ENCODE data around the gene CHRM2.

Gene CHRM2

GRCh38 chr7:136997735-136998134 is 129.3 kb downstream of the CHRM2 start:
- Histone ChIP-seq H3K27ac (ENCODE audit: low read length) (peak overlapping the region; percentile 13), H3K27me3 (ENCODE audit: control insufficient read depth in 1 of 2, insufficient read depth in 2 of 2, low read length in 2 of 2) (no peaks in the 10 kb centered on the region), H3K9me3 (ENCODE audit: control insufficient read depth in 2 of 2, low read length in 2 of 2) (no peaks in the 10 kb centered on the region), H3K4me1 (ENCODE audit: control insufficient read depth, insufficient read depth, low read length) (peaks cover 9% of the 10 kb centered on the region), H3K4me3 (ENCODE audit: low read length in 2 of 2) (no peak overlapping the region), H3K9ac (ENCODE audit: low read length in 2 of 2) (no peak overlapping the region), H3K36me3 (ENCODE audit: control insufficient read depth in 2 of 2, insufficient read depth in 2 of 2, low read length in 2 of 2) (no peaks in the 10 kb centered on the region)

- Histone ChIP-seq H3K4me3 (ENCODE audit: low read length in 2 of 2) (no peak overlapping the region), H3K4me1 (ENCODE audit: control insufficient read depth, insufficient read depth, low read length) (peaks cover 9% of the 10 kb centered on the region), H3K36me3 (ENCODE audit: control insufficient read depth in 2 of 2, insufficient read depth in 2 of 2, low read length in 2 of 2) (no peaks in the 10 kb centered on the region), H3K9me3 (ENCODE audit: control insufficient read depth in 2 of 2, low read length in 2 of 2) (no peaks in the 10 kb centered on the region), H3K27me3 (ENCODE audit: control insufficient read depth in 1 of 2, insufficient read depth in 2 of 2, low read length in 2 of 2) (no peaks in the 10 kb centered on the region), H3K9ac (ENCODE audit: low read length in 2 of 2) (no peak overlapping the region), H3K27ac (ENCODE audit: low read length) (no peak overlapping the region)
Measured at GRCh38 chr7:136998495-136998894, 130.0 kb downstream of the CHRM2 start.

GRCh38 chr7:137000621-137001020 is 132.2 kb downstream of the CHRM2 start:
- Histone ChIP-seq H3K4me3 (ENCODE audit: low read length in 2 of 2) (no peak overlapping the region), H3K36me3 (ENCODE audit: control insufficient read depth in 2 of 2, insufficient read depth in 2 of 2, low read length in 2 of 2) (no peaks in the 10 kb centered on the region), H3K27me3 (ENCODE audit: control insufficient read depth in 1 of 2, insufficient read depth in 2 of 2, low read length in 2 of 2) (no peaks in the 10 kb centered on the region), H3K27ac (ENCODE audit: low read length) (no peak overlapping the region), H3K9me3 (ENCODE audit: control insufficient read depth in 2 of 2, low read length in 2 of 2) (no peaks in the 10 kb centered on the region), H3K4me1 (ENCODE audit: control insufficient read depth, insufficient read depth, low read length) (peaks cover 11% of the 10 kb centered on the region), H3K9ac (ENCODE audit: low read length in 2 of 2) (no peak overlapping the region)

GRCh38 chr7:137001041-137001440 is 132.6 kb downstream of the CHRM2 start:
- Histone ChIP-seq H3K27me3 (ENCODE audit: control insufficient read depth in 1 of 2, insufficient read depth in 2 of 2, low read length in 2 of 2) (no peaks in the 10 kb centered on the region), H3K4me1 (ENCODE audit: control insufficient read depth, insufficient read depth, low read length) (peaks cover 12% of the 10 kb centered on the region), H3K36me3 (ENCODE audit: control insufficient read depth in 2 of 2, insufficient read depth in 2 of 2, low read length in 2 of 2) (no peaks in the 10 kb centered on the region), H3K9me3 (ENCODE audit: control insufficient read depth in 2 of 2, low read length in 2 of 2) (no peaks in the 10 kb centered on the region), H3K4me3 (ENCODE audit: low read length in 2 of 2) (no peak overlapping the region), H3K9ac (ENCODE audit: low read length in 2 of 2) (no peak overlapping the region), H3K27ac (ENCODE audit: low read length) (no peak overlapping the region)

GRCh38 chr7:137001478-137001877 is 133.0 kb downstream of the CHRM2 start:
- no peak overlapping the region for H3K4me3 ChIP-seq (ENCODE audit: low read length in 2 of 2)
- no peaks in the 10 kb centered on the region for H3K36me3 ChIP-seq (ENCODE audit: control insufficient read depth in 2 of 2, insufficient read depth in 2 of 2, low read length in 2 of 2)
- no peak overlapping the region for H3K9ac ChIP-seq (ENCODE audit: low read length in 2 of 2)
- no peaks in the 10 kb centered on the region for H3K27me3 ChIP-seq (ENCODE audit: control insufficient read depth in 1 of 2, insufficient read depth in 2 of 2, low read length in 2 of 2)
- H3K4me1 ChIP-seq (ENCODE audit: control insufficient read depth, insufficient read depth, low read length): peaks cover 15% of the 10 kb centered on the region
- H3K27ac ChIP-seq (ENCODE audit: low read length): no peak overlapping the region
- H3K9me3 ChIP-seq (ENCODE audit: control insufficient read depth in 2 of 2, low read length in 2 of 2): no peaks in the 10 kb centered on the region

GRCh38 chr7:137003086-137003485 is 134.6 kb downstream of the CHRM2 start:
- Histone ChIP-seq H3K27ac (ENCODE audit: low read length) (no peak overlapping the region), H3K27me3 (ENCODE audit: control insufficient read depth in 1 of 2, insufficient read depth in 2 of 2, low read length in 2 of 2) (no peaks in the 10 kb centered on the region), H3K4me1 (ENCODE audit: control insufficient read depth, insufficient read depth, low read length) (peaks cover 15% of the 10 kb centered on the region), H3K9me3 (ENCODE audit: control insufficient read depth in 2 of 2, low read length in 2 of 2) (no peaks in the 10 kb centered on the region), H3K4me3 (ENCODE audit: low read length in 2 of 2) (no peak overlapping the region), H3K9ac (ENCODE audit: low read length in 2 of 2) (no peak overlapping the region), H3K36me3 (ENCODE audit: control insufficient read depth in 2 of 2, insufficient read depth in 2 of 2, low read length in 2 of 2) (no peaks in the 10 kb centered on the region)

- H3K27ac ChIP-seq (ENCODE audit: low read length): no peak overlapping the region
- no peaks in the 10 kb centered on the region for H3K27me3 ChIP-seq (ENCODE audit: control insufficient read depth in 1 of 2, insufficient read depth in 2 of 2, low read length in 2 of 2)
- H3K4me3 ChIP-seq (ENCODE audit: low read length in 2 of 2): no peak overlapping the region
- H3K4me1 ChIP-seq (ENCODE audit: control insufficient read depth, insufficient read depth, low read length): peaks cover 15% of the 10 kb centered on the region
- no peak overlapping the region for H3K9ac ChIP-seq (ENCODE audit: low read length in 2 of 2)
- H3K36me3 ChIP-seq (ENCODE audit: control insufficient read depth in 2 of 2, insufficient read depth in 2 of 2, low read length in 2 of 2): no peaks in the 10 kb centered on the region
- H3K9me3 ChIP-seq (ENCODE audit: control insufficient read depth in 2 of 2, low read length in 2 of 2): no peaks in the 10 kb centered on the region
Measured at GRCh38 chr7:137003566-137003965, 135.1 kb downstream of the CHRM2 start.

GRCh38 chr7:137005873-137006272 is 137.4 kb downstream of the CHRM2 start:
- no peak overlapping the region for H3K4me3 ChIP-seq (ENCODE audit: low read length in 2 of 2)
- no peaks in the 10 kb centered on the region for H3K9me3 ChIP-seq (ENCODE audit: control insufficient read depth in 2 of 2, low read length in 2 of 2)
- no peak overlapping the region for H3K9ac ChIP-seq (ENCODE audit: low read length in 2 of 2)
- peaks cover 12% of the 10 kb centered on the region for H3K4me1 ChIP-seq (ENCODE audit: control insufficient read depth, insufficient read depth, low read length)
- no peaks in the 10 kb centered on the region for H3K36me3 ChIP-seq (ENCODE audit: control insufficient read depth in 2 of 2, insufficient read depth in 2 of 2, low read length in 2 of 2)
- H3K27me3 ChIP-seq (ENCODE audit: control insufficient read depth in 1 of 2, insufficient read depth in 2 of 2, low read length in 2 of 2): no peaks in the 10 kb centered on the region
- peak overlapping the region; percentile 26 for H3K27ac ChIP-seq (ENCODE audit: low read length)

- no peak overlapping the region for H3K4me3 ChIP-seq (ENCODE audit: low read length in 2 of 2)
- H3K27ac ChIP-seq (ENCODE audit: low read length): peak overlapping the region; percentile 3
- no peaks in the 10 kb centered on the region for H3K9me3 ChIP-seq (ENCODE audit: control insufficient read depth in 2 of 2, low read length in 2 of 2)
- no peak overlapping the region for H3K9ac ChIP-seq (ENCODE audit: low read length in 2 of 2)
- peaks cover 8% of the 10 kb centered on the region for H3K4me1 ChIP-seq (ENCODE audit: control insufficient read depth, insufficient read depth, low read length)
- no peaks in the 10 kb centered on the region for H3K27me3 ChIP-seq (ENCODE audit: control insufficient read depth in 1 of 2, insufficient read depth in 2 of 2, low read length in 2 of 2)
- H3K36me3 ChIP-seq (ENCODE audit: control insufficient read depth in 2 of 2, insufficient read depth in 2 of 2, low read length in 2 of 2): no peaks in the 10 kb centered on the region
Measured at GRCh38 chr7:137006293-137006692, 137.8 kb downstream of the CHRM2 start.

GRCh38 chr7:137007001-137007694 is 138.7 kb downstream of the CHRM2 start:
- Histone ChIP-seq H3K9me3 (ENCODE audit: control insufficient read depth in 2 of 2, low read length in 2 of 2) (no peaks in the 10 kb centered on the region), H3K9ac (ENCODE audit: low read length in 2 of 2) (no peak overlapping the region), H3K27ac (ENCODE audit: low read length) (no peak overlapping the region), H3K4me3 (ENCODE audit: low read length in 2 of 2) (no peak overlapping the region), H3K4me1 (ENCODE audit: control insufficient read depth, insufficient read depth, low read length) (peaks cover 6% of the 10 kb centered on the region), H3K27me3 (ENCODE audit: control insufficient read depth in 1 of 2, insufficient read depth in 2 of 2, low read length in 2 of 2) (no peaks in the 10 kb centered on the region), H3K36me3 (ENCODE audit: control insufficient read depth in 2 of 2, insufficient read depth in 2 of 2, low read length in 2 of 2) (no peaks in the 10 kb centered on the region)

- no peaks in the 10 kb centered on the region for H3K9me3 ChIP-seq (ENCODE audit: control insufficient read depth in 2 of 2, low read length in 2 of 2)
- H3K4me3 ChIP-seq (ENCODE audit: low read length in 2 of 2): no peak overlapping the region
- H3K4me1 ChIP-seq (ENCODE audit: control insufficient read depth, insufficient read depth, low read length): peaks cover 6% of the 10 kb centered on the region
- no peak overlapping the region for H3K27ac ChIP-seq (ENCODE audit: low read length)
- no peaks in the 10 kb centered on the region for H3K27me3 ChIP-seq (ENCODE audit: control insufficient read depth in 1 of 2, insufficient read depth in 2 of 2, low read length in 2 of 2)
- H3K9ac ChIP-seq (ENCODE audit: low read length in 2 of 2): no peak overlapping the region
- H3K36me3 ChIP-seq (ENCODE audit: control insufficient read depth in 2 of 2, insufficient read depth in 2 of 2, low read length in 2 of 2): no peaks in the 10 kb centered on the region
Measured at GRCh38 chr7:137009404-137009803, 141.0 kb downstream of the CHRM2 start.

Measured in stomach smooth muscle (tissue), 2 donors.